Pancreas (tissue), 10 donors: ENCODE data around the gene NKD2. TPM values are rescaled to one million over a fixed set of nuclear protein-coding genes. Genes with fewer than 3 reads are reported as not detected.
A peak's percentile ranks its signal among the peaks of the same experiment; 100 is the strongest.

Source experiments
- ATAC-seq, 4 donors: fragments of 200-7000 bp; cut with Tn5 transposase; one replicate each; pipeline versions ENCODE4 v1.8.0 to v1.9.1; 2020; ENCODE audit warnings: mild to moderate bottlenecking in 4 of 4, moderate library complexity in 4 of 4
- DNase-seq, 6 donors: peaks; one replicate each; pipeline ENCODE4 v3.0.0-alpha.2; 2020
- FAIRE-seq: peaks from 2 replicates; lab custom pipeline; 2012; peaks lifted over from hg19 to GRCh38; lab: Jason Lieb, UNC
- H3K27ac ChIP-seq, 4 donors: fragments of 200-600 bp; sonication (generic); 1 replicate in 3 of 4; 2 replicates in 1 of 4; pipeline versions ENCODE4 v1.5.0 to v1.8.0; 2020
- H3K27me3 ChIP-seq, 4 donors: fragments of 200-600 bp; one replicate each; pipeline ENCODE4 v1.8.0; 2021
- H3K36me3 ChIP-seq, 3 donors: fragments of 200-600 bp; sonication (generic) in 1 of 3; one replicate each; pipeline versions ENCODE4 v1.5.0 to v1.8.0; 2020 to 2021
- H3K4me1 ChIP-seq, 3 donors: fragments of 200-600 bp; one replicate each; pipeline ENCODE4 v1.8.0; 2021
- H3K4me3 ChIP-seq, 4 donors: fragments of 200-600 bp; sonication (generic) in 2 of 4; one replicate each; pipeline versions ENCODE4 v1.5.0 to v1.8.0; 2020 to 2021
- H3K9me3 ChIP-seq, 4 donors: fragments of 200-600 bp; one replicate each; pipeline ENCODE4 v1.8.0; 2021
- CTCF ChIP-seq, 4 donors: fragments of 200-600 bp; sonication (generic) in 3 of 4; IDR thresholded peaks; one replicate each; pipeline versions ENCODE4 v1.5.0 to v1.8.0; 2021; ENCODE audit warnings: antibody characterized with exemption in 4 of 4
- WGBS, 2 donors: extraction: QIAGEN DNeasy Blood & Tissue Kit; methylation state at CpG; one replicate each; pipeline ENCODE4 v1.1.7; 2013; 5-methylcytosine and 5-hydroxymethylcytosine counted together
- intact Hi-C, 3 donors: fragments of 100-400 bp; cut with DNase I; formaldehyde crosslinking; loops; one replicate each; pipeline versions ENCODE4 v1.11.1 to v1.14.2; 2022
- polyA plus RNA-seq, 2 donors: library from polyadenylated mRNA; stranded (reverse); fragments of 200-250 nt; gene quantifications; one replicate each; pipeline ENCODE4 v1.2.3, GENCODE V29; 2013
- total RNA-seq, 6 donors: library from RNA; stranded (reverse); fragmentation: NEBNext Ultra II Directional in 4 of 6; extraction: Animal tissue kit (Norgen Biotek cat#: 25700) in 4 of 6; gene quantifications; one replicate each; pipeline versions ENCODE4 v1.2.1 to v1.2.4, GENCODE V29; 2021 to 2023
- donor health status: healthy with polysubstance abuse.
- donor health status: DM: no; HTN: no; CAD: no; lungs with moderate emphysema.
- donor health status: DM: no; HTN: no; CAD: no.
- donor health status: control.
- donor health status: control.
- donor health status: Bipolar disorder and iron deficiency.
- donor health status: DM: yes; HTN: yes; CAD: no.
- donor health status: DM: no; HTN: no; CAD: no.
- donor health status: DM: no; HTN: no; CAD: no.
- donor health status: DM: yes; HTN: yes; CAD: no.

The NKD2 gene
- total and polyA plus RNA-seq, 8 donors = 1.8 to 18.6 (median 4.3) TPM

- no peaks in the 10 kb centered on the region for H3K27me3 ChIP-seq
- DNase-seq (peak in 3 of 6 donors; percentile 10 to 60 (median 56)), FAIRE-seq (no peak), ATAC-seq (peak in 1 of 4 donors; percentile 18)
- no peak for TF ChIP-seq CTCF (IDR thresholded peaks at IDR 0.05)
- no peaks in the 10 kb centered on the region for H3K9me3 ChIP-seq
- intact Hi-C loops = no loop called here
- WGBS, 2 donors = 56 to 64% methylated on average over 27 of the region's 27 CpGs
- no peak overlapping the region for H3K4me3 ChIP-seq
- no peaks in the 10 kb centered on the region for H3K36me3 ChIP-seq
- no peaks in the 10 kb centered on the region for H3K4me1 ChIP-seq
- no peak overlapping the region for H3K27ac ChIP-seq
These were observed 26.0 kb upstream of the NKD2 start for GRCh38 chr5:982377-983237.

- no peak for TF ChIP-seq CTCF (IDR thresholded peaks at IDR 0.05)
- no peak for DNase-seq
- Histone ChIP-seq H3K4me1 (no peaks in the 10 kb centered on the region), H3K9me3 (no peaks in the 10 kb centered on the region), H3K27me3 (no peaks in the 10 kb centered on the region), H3K4me3 (no peak overlapping the region), H3K36me3 (no peaks in the 10 kb centered on the region), H3K27ac (no peak overlapping the region)
- intact Hi-C loops = no loop called here
- 62 to 71% methylated on average over 7 of the region's 7 CpGs for WGBS, 2 donors
- FAIRE-seq = no peak
- no peak for ATAC-seq
These were observed 25.4 kb upstream of the NKD2 start for GRCh38 chr5:983238-983524.

- Histone ChIP-seq H3K27ac (no peak overlapping the region), H3K4me1 (no peaks in the 10 kb centered on the region), H3K36me3 (no peaks in the 10 kb centered on the region), H3K4me3 (no peak overlapping the region), H3K27me3 (no peaks in the 10 kb centered on the region), H3K9me3 (no peaks in the 10 kb centered on the region)
- intact Hi-C loops = no loop called here
- ATAC-seq = no peak
- DNase-seq = no peak
- no peak for TF ChIP-seq CTCF (IDR thresholded peaks at IDR 0.05)
- FAIRE-seq = no peak
These were observed 25.0 kb upstream of the NKD2 start for GRCh38 chr5:983568-983967.

- Histone ChIP-seq H3K4me1 (no peaks in the 10 kb centered on the region), H3K4me3 (no peak overlapping the region), H3K27me3 (no peaks in the 10 kb centered on the region), H3K27ac (no peak overlapping the region), H3K36me3 (no peaks in the 10 kb centered on the region), H3K9me3 (no peaks in the 10 kb centered on the region)
- no peak for ATAC-seq
- WGBS, 2 donors = 68 to 83% methylated on average over 3 of the region's 3 CpGs
- intact Hi-C loops = no loop called here
- no peak for TF ChIP-seq CTCF (IDR thresholded peaks at IDR 0.05)
- no peak for DNase-seq
- FAIRE-seq = no peak
These were observed 23.8 kb upstream of the NKD2 start for GRCh38 chr5:984774-985173.

DNA sequence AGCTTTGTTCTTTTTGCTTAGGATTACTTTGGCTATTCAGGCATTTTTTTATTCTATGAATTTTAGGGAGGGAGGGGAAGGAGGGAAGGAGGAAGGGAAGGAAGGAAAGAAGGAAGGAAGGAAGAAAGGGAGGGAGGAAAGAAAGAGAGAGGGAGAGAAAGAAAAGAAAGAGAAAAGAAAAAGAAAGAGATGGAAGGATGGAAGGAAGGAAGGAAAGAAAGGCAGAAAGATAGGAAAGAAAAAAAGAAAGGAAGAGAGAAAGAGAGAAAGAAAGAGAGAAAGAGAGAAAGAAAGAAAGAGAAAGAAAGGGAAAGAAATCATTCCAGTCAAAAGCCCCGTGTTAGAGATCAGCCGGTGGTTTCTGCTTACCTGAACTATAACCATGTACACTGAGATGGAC is 20.8 kb upstream of the NKD2 start:
- FAIRE-seq = no peak
- Histone ChIP-seq H3K27ac (no peak overlapping the region), H3K4me1 (no peaks in the 10 kb centered on the region), H3K27me3 (no peaks in the 10 kb centered on the region), H3K9me3 (no peaks in the 10 kb centered on the region), H3K4me3 (no peak overlapping the region), H3K36me3 (no peaks in the 10 kb centered on the region)
- DNase-seq = no peak
- intact Hi-C loops = no loop called here
- 55 to 78% methylated on average over 2 of the region's 2 CpGs for WGBS, 2 donors
- TF ChIP-seq CTCF (IDR thresholded peaks at IDR 0.05) = no peak
- no peak for ATAC-seq
